Effector memory CD4-positive, alpha-beta T cell (primary cell): ENCODE measurements around the gene SOX6.
"Not testable (repeated sequence)": the region's sequence is repeated elsewhere in the genome, so short reads cannot be mapped to it uniquely, and the experiment has no call there.

Source experiments
- DNase-seq, 3 donors: peaks; one replicate each; pipeline ENCODE4 v3.0.0-alpha.2; 2020
- H3K27ac ChIP-seq: 2 replicates; pipeline ENCODE4 v1.7.0; 2013; ENCODE audit warnings: mild to moderate bottlenecking, low read length, moderate library complexity; ENCODE audit not compliant: insufficient read depth, poor library complexity, severe bottlenecking
- H3K27me3 ChIP-seq: replicated peaks from 2 replicates; pipeline ENCODE4 v1.7.0; 2013; ENCODE audit warnings: mild to moderate bottlenecking, low read length; ENCODE audit not compliant: insufficient read depth, control insufficient read depth, poor library complexity, severe bottlenecking
- H3K36me3 ChIP-seq: 2 replicates; pipeline ENCODE4 v1.7.0; 2013; ENCODE audit warnings: mild to moderate bottlenecking, low read length, moderate library complexity; ENCODE audit not compliant: control insufficient read depth, insufficient read depth
- H3K4me1 ChIP-seq: 2 replicates; pipeline ENCODE4 v1.7.0; 2013; ENCODE audit warnings: low read length, mild to moderate bottlenecking; ENCODE audit not compliant: control insufficient read depth, insufficient read depth, poor library complexity, severe bottlenecking
- H3K4me3 ChIP-seq: 2 replicates; pipeline ENCODE4 v1.7.0; 2013; ENCODE audit warnings: low read length, low read depth, mild to moderate bottlenecking; ENCODE audit not compliant: insufficient read depth, poor library complexity, severe bottlenecking
- H3K9me3 ChIP-seq: 2 replicates; pipeline ENCODE4 v1.7.0; 2013; ENCODE audit warnings: mild to moderate bottlenecking, low read length, moderate library complexity; ENCODE audit not compliant: control insufficient read depth

SOX6 gene

GRCh38 chr11:16390826-16391225 lies 34.5 kb upstream of the SOX6 start:
- not testable (repeated sequence) for H3K27ac ChIP-seq, H3K4me1 ChIP-seq

GRCh38 chr11:16385099-16385498 lies 28.8 kb upstream of the SOX6 start:
- Histone ChIP-seq H3K27me3 (no peaks in the 10 kb centered on the region), H3K9me3 (no peaks in the 10 kb centered on the region), H3K4me3 (no peak overlapping the region), H3K36me3 (no peaks in the 10 kb centered on the region), H3K4me1 (no peaks in the 10 kb centered on the region), H3K27ac (no peak overlapping the region)
- no peak for DNase-seq

More at GRCh38 chr11:16390826-16391225, 34.5 kb upstream of the SOX6 start:
- not testable (repeated sequence) for H3K36me3 ChIP-seq, H3K27me3 ChIP-seq, H3K9me3 ChIP-seq, DNase-seq, H3K4me3 ChIP-seq

GRCh38 chr11:16382638-16383380 lies 26.5 kb upstream of the SOX6 start:
- no peak for DNase-seq

GRCh38 chr11:16382186-16382585 lies 25.8 kb upstream of the SOX6 start:
- no peak overlapping the region for H3K4me3 ChIP-seq
- no peaks in the 10 kb centered on the region for H3K27me3 ChIP-seq
- no peaks in the 10 kb centered on the region for H3K4me1 ChIP-seq
- no peaks in the 10 kb centered on the region for H3K9me3 ChIP-seq
- no peak for DNase-seq
- no peaks in the 10 kb centered on the region for H3K36me3 ChIP-seq
- no peak overlapping the region for H3K27ac ChIP-seq

More at GRCh38 chr11:16382638-16383380, 26.5 kb upstream of the SOX6 start:
- H3K27me3 ChIP-seq = no peaks in the 10 kb centered on the region
- no peaks in the 10 kb centered on the region for H3K36me3 ChIP-seq
- H3K4me3 ChIP-seq = no peak overlapping the region
- no peak overlapping the region for H3K27ac ChIP-seq
- H3K9me3 ChIP-seq = no peaks in the 10 kb centered on the region
- no peaks in the 10 kb centered on the region for H3K4me1 ChIP-seq

GRCh38 chr11:16380941-16381568 lies 24.7 kb upstream of the SOX6 start:
- Histone ChIP-seq H3K36me3 (no peaks in the 10 kb centered on the region), H3K4me3 (no peak overlapping the region), H3K4me1 (no peaks in the 10 kb centered on the region), H3K27ac (no peak overlapping the region), H3K9me3 (no peaks in the 10 kb centered on the region), H3K27me3 (no peaks in the 10 kb centered on the region)
- DNase-seq = no peak

DNA sequence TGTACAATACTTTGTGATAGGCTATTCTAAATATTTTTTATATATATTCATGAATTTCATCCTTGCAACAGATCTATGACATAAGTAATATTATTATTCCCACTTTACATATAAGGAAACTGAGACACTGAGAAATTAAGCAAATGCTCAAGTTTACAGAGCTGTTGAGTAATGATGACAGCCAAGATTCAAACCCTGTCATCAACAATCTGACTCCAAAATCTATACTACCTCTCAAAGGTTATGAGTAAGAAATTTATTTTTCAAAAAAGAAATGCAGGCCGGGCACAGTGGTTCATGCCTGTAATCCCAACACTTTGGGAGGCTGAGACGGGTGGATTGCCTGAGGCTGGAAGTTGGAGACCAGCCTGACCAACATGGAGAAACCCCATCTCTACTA lies 22.6 kb upstream of the SOX6 start:
- Histone ChIP-seq H3K4me1 (no peaks in the 10 kb centered on the region), H3K9me3 (no peaks in the 10 kb centered on the region), H3K27ac (no peak overlapping the region)

DNA sequence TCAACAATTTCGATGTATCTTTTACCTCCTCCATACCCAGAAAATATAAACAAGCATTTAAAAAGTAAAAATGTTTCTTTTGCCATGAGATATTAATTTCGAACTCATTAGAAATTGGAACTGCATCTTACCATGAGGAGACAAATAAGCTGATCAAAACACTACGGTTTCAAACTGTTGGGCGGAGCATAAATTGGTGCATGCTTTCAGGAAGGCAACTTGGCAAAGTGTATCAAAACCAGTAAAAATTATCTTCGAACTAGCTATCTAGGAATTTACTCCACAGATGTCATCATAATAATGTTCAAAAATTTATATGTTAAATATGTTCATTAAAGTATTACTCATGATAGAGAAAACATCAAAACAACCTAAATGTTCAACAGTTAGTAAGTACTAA lies 21.4 kb upstream of the SOX6 start:
- Histone ChIP-seq H3K4me3 (no peak overlapping the region), H3K27ac (no peak overlapping the region), H3K27me3 (no peaks in the 10 kb centered on the region), H3K9me3 (no peaks in the 10 kb centered on the region), H3K4me1 (no peaks in the 10 kb centered on the region), H3K36me3 (no peaks in the 10 kb centered on the region)
- DNase-seq = no peak

More for the DNA sequence above, 22.6 kb upstream of the SOX6 start:
- Histone ChIP-seq H3K27me3 (no peaks in the 10 kb centered on the region), H3K4me3 (no peak overlapping the region), H3K36me3 (no peaks in the 10 kb centered on the region)
- no peak for DNase-seq

DNA sequence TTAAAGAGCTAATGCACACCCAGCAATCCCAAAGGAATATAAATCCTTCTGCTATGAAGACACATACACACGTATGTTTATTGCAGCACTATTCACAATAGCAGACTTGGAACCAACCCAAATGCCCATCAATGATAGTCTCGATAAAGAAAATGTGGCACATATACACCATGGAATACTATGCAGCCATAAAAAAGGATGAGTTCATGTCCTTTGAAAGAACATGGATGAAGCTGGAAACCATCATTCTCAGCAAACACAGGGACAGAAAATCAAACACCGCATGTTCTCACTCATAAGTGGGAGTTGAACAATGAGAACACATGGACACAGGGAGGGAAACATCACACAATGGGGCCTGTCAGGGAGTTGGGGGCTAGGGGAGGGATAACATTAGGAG lies 19.3 kb upstream of the SOX6 start:
- DNase-seq, H3K4me3 ChIP-seq, H3K27me3 ChIP-seq, H3K27ac ChIP-seq, H3K4me1 ChIP-seq, H3K36me3 ChIP-seq, H3K9me3 ChIP-seq: not testable (repeated sequence)

DNA sequence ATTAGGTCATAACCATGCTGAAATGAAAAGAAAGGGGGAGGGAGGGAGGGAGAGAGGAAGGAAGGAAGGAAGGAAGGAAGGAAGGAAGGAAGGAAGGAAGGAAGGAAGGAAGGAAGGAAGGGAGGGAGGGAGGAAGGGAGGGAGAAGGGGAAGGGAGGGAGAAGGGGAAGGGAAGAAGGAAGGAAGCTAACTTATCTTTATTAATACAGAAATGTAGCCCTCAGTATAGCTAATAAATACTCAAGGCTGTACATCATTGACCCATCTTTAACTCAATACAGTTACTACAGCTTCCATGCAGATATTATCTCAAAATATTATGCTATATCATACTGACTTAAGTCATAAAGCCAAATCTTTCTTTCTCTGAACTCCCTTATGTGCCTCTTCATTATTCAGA lies 17.4 kb upstream of the SOX6 start:
- no peaks in the 10 kb centered on the region for H3K27me3 ChIP-seq
- no peaks in the 10 kb centered on the region for H3K9me3 ChIP-seq
- no peak overlapping the region for H3K4me3 ChIP-seq
- H3K4me1 ChIP-seq = no peaks in the 10 kb centered on the region
- no peak for DNase-seq
- no peak overlapping the region for H3K27ac ChIP-seq
- H3K36me3 ChIP-seq = no peaks in the 10 kb centered on the region

- Histone ChIP-seq H3K9me3 (no peaks in the 10 kb centered on the region), H3K27ac (no peak overlapping the region), H3K4me1 (no peaks in the 10 kb centered on the region), H3K4me3 (no peak overlapping the region), H3K36me3 (no peaks in the 10 kb centered on the region), H3K27me3 (no peaks in the 10 kb centered on the region)
- no peak for DNase-seq
Measured at GRCh38 chr11:16372355-16372754, 16.0 kb upstream of the SOX6 start.
